A172 (cell line): ENCODE measurements around the gene MLLT10. TPM values are rescaled to one million over a fixed set of nuclear protein-coding genes. Genes with fewer than 3 reads are reported as not detected.

Experiments
- DNase-seq: peaks from one replicate; pipeline ENCODE4 v3.0.0-alpha.2; 2015; ENCODE audit warnings: low spot score
- total RNA-seq: library from RNA; depleted of rRNA; stranded (reverse); fragments of >200 nt; shearing (Covaris generic); gene quantifications from 2 replicates; pipeline ENCODE4 v1.2.3, GENCODE V29; 2014; rRNA removed

The MLLT10 gene
- 22.7 and 26.0 TPM in 2 replicates for total RNA-seq

DNA sequence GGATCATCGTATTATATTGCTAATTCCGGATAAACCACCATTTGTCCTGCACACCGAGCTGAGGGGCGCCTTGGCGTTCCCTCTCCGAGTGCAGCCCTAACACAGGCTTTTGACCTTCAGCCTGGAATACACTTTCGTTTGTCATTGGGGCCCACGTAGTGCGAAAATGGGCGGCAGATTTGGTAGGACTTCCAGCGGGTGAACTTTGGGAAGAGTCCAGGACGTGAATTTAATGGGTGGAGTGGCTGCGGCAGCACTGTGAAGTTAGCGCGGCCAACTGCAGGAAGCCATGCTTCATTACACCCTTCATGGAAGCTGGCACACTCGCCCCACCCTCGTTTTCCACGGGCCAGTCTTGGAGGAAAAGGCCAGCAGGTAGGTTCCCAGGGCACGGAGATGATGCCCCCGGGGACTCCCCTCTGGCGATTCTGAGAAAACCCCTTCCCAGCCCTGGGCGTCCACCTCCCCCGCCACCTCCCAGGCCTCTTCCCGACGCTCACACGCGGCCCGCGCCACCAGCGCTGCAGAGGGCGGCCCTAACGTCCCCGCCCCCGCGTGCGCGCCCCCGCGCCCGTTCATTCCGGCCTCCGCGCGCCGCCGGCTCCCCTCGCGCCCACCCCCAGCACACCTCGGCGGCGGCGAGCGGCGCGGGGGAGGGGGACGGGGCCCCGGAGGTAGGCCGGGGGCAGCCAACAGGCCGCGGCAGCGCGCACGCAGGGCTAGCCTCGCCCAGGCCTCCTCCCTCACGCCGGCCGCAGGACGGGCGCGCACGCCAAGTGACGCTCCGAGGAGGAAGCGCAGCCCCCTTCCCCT lies at the start of gene MLLT10:
MLLT10 (plus strand) TSS at position 766 of the 813 bp plus-strand sequence. CDS start 413 bp downstream, outside the sequence.
- peak; percentile 86 for DNase-seq

- DNase-seq, result no peak
These were observed 46.4 kb upstream of the MLLT10 start for GRCh38 chr10:21487416-21488180.

- no peak for DNase-seq
These were observed 45.6 kb upstream of the MLLT10 start for GRCh38 chr10:21488246-21488956.

- DNase-seq, result no peak
These were observed 45.0 kb upstream of the MLLT10 start for GRCh38 chr10:21488957-21489446.

DNA sequence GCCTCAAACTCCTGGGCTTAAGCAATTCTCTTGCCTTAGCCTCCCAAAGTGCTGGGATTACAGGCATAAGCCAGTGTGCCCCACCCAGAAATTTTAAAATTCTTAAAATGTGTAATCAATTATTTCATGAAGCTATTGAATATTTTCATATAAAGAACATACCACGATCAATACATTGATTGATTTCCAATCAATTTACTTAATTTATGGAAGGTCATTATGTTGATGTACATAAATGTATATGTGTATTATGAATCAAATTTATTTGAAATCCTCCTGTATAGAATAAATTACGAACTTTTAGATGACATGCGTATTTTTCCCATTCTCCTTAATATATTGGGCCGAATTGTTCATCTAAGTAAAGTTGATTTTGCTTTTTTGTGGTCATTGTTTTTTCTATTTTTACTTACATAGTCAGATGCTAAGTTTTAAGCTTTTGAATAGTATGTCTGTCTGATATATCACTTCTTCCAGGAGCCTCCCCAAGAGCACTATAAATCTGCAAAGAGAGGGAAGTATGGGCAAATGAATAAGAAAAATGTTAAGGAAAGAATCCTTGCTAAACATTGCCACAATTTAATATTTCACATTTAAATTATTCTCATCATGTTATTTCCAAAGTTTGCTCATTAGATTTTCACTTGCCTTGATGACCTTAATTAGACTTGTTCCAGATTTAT lies 43.9 kb upstream of the MLLT10 start:
- no peak for DNase-seq

DNA sequence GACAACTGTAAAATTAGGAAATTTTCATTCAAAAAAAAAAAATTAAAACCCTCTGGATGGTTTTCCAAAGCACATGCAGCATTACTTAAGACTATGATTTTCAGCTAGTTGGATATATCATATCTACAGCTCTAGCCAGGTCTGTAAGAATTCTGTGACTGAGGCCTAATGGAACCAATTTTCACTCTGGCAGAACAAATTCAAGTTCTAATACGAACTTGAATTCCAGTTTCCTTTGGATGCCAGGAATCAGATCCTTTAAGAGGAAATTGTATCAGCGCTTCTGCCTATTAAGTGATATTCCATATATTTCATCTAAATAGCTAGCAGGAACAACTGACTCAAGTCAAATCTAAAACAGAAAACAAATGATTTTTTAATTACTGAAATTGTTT lies 43.3 kb upstream of the MLLT10 start:
- DNase-seq, result no peak

GRCh38 chr10:21492421-21492820 lies 41.6 kb upstream of the MLLT10 start:
- DNase-seq, result no peak

DNA sequence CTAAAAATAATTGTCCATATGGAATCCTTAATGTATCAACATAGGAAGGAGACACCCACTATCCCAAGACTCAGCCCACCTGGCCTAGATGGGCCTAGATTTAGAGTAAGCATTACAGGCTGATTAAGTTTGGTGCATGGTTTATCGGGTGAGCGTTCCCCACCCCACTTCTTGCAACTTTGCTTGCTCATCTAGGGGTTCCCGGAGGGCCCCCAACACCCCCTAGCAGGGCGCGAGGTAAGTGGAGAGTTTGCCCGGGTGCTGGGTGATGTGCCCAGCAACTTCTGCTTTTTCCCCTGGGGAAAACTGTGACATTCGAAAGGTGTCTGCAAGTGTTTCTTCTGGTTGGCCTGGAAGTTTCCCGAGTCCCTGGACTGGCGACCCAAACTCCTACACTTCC lies 40.2 kb upstream of the MLLT10 start:
- DNase-seq, result no peak

GRCh38 chr10:21494191-21495001 lies 39.6 kb upstream of the MLLT10 start:
- DNase-seq, result no peak

DNA sequence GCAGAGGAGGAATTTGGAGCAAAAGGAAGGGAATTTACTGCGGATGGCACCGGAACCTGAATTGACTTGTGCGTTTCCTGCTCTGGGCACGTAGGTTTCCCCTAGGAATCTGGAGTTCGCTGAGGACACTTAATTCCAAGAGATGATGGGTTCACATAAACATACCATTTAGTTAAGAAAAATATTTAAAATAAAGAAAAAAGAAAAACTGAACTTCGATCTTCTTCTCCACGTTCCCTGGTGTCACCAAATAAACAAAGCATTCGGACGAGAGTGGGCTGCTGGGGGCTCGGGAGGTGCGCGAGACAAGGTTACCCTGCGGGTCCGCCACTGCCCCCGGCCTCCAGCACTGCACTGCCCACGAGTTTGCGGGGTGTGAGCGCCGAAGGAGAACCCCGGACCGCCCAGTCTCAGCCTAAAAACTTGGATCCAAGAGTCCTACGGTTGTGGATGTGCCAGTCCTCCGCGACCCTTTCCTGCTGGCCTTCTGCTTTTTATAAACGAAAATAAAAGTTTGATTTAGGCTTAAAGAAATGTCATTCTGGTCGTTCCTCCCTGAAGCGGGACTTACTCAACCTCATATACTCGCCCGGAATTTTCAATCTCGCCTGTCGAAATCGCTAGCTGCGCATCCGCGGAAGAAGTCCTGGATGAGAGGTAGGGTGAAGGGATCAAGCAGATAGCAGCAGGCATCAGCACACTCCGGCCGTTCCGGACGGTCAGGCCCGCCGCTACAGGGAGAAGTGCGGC lies 38.9 kb upstream of the MLLT10 start:
- DNase-seq, result no peak

DNA sequence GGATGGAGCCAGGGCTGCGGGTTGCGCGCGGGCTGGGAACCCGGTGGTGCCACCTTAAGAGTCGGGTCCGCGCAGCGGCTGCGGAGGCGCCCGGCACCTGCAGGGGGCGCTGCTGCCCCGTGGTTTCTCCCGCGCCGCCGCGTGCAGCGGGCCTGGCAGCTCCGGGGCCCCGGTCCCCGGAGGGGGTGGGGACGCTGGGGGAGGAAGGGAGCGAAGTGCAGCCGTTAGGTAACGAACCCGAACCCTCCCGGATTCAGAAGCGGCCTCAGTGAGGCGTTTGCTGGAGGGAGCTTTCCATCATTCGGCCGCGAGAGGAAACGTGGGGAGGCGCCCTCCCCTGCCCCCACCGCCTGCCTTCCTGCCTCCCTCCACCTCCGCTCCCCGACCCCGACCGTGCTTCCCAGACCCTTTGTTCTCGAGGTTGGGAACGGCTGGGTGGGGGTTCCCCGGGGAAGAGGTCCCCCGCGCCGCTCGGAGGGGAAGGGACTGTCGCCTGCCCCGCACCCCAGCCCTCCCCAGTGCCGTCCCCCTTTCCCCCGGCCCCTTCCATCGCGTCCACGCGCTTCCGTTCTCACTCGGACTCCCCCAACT lies 38.2 kb upstream of the MLLT10 start:
- DNase-seq, result peak; percentile 78

- peak; percentile 38 for DNase-seq
These were observed 37.5 kb upstream of the MLLT10 start for GRCh38 chr10:21496343-21497176.

DNA sequence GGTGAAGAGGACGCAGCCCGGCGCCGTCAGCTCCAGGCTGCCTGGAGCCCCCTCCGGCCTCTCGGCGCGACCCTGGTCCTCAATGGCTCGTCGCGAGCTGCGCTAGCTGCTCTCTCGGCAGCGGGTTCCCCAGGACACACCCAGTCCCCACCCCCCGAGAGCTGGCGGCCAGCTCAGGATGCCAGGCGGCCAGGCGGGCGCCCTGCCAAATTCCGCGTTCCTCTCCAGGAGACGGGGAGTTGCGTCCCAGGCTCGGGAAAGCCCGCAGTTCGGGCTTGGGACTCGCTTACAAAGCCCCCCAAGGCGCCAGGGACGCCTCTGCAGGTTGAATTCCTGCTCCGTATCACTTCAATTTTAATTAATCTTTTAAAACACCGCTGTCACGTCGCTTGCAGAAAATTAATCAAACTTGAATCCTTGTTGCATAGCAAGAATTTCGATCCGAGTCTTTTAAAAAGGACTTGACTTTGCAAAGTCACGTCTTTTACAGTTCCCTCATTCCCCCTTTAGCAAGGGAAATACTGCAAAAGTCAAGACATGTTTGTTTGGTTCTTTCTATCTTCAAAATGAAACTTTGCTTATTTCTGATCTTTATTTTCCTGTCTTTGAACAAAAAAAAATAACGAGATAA lies 36.7 kb upstream of the MLLT10 start:
- peak; percentile 86 for DNase-seq

DNA sequence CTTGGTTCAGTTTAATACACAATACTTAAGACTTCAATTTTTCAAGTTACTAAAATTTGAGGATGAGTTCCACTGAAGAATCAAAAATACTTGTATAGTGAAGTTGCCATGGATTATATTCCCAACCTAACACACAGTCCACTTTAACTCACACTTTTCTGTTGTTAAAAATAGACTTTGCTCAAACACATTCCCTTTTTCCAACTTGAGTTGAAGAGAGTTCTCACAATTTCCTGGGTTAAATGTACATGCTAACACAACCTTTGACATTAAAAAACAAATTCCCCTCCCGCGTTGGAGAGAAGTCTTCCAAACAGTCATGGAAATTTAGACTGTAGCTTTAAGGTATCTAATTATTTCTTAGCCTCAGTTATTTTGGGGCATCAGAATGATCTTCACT lies 35.7 kb upstream of the MLLT10 start:
- DNase-seq, result no peak

DNA sequence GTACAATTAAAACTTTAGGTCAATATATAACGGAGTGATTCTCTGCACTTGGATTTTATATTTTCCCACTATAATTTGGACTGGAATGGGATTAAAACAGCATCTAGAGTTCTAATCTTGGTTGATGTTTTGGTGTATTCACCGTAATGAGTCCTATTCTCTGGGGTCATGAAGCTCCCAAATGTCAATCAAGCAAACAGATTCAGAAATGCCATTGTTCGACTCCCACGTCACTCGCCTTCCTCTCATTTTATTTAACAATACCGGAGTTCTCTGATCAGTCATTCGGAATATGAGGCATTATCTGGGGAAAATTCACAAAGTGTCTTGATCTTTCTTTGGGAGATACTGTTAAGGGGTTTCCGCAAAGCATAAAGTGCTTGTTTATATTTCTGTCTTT lies 35.0 kb upstream of the MLLT10 start:
- no peak for DNase-seq

DNA sequence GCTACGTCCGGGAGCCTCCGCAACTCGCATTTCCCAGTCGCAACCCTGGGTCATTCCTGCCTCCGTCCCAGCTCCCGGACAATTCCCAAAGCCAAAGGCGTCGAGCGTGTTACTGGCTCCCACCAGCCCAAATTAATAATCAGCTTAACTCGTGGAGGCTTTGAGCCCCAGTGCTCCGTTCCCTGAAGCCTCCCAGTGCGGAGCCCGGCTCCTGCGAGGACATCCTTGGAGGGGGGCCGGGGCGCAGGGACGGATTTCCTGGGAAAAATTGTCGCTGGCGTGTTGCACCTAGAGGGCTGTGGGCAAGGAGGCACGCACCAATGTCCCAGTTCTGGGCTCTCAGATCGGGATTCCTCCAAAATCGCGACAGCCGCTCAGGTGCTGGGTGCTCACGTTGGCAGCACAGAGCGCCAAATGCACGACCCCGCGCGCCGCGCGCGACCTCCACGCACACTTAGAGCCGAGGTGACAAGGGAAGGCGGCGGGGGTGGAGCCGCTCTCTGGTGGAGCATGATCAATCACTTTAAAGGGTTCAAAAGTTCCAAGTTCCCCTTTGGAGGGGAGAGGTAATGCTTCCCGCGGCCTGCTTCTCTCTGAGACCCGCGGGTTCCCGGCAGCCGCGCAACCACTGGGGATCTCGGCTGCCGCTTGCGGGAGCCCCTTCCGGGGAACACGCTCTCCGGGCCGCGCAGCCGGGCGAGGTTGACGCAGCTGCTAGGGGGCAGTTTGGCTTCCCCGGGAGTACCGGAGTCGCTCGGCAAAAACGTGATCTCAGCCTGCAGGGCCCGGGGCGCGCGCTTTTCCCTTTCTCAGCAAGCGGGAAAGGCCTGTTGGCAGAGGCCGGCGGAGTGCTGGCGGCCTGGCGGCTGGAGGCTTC lies 34.1 kb upstream of the MLLT10 start:
- DNase-seq, result no peak

- no peak for DNase-seq
These were observed 33.5 kb upstream of the MLLT10 start for GRCh38 chr10:21500578-21500910.
